HT1080 (cell line): Measurements from ENCODE around the gene CPA1. TPM values are rescaled to one million over a fixed set of nuclear protein-coding genes. Genes with fewer than 3 reads are reported as not detected.
"Not testable (repeated sequence)": the region's sequence is repeated elsewhere in the genome, so short reads cannot be mapped to it uniquely, and the experiment has no call there.

ENCODE experiments used
- DNase-seq: peaks from one replicate; pipeline ENCODE4 v3.0.0-alpha.2; 2015; ENCODE audit warnings: low read depth
- total RNA-seq: library from RNA; depleted of rRNA; stranded (reverse); fragments of >200 nt; shearing (Covaris generic); gene quantifications from 2 replicates; pipeline ENCODE4 v1.2.3, GENCODE V29; 2014

The CPA1 gene
- total RNA-seq, 1 experiment from 2014 or later, result not detected

DNA sequence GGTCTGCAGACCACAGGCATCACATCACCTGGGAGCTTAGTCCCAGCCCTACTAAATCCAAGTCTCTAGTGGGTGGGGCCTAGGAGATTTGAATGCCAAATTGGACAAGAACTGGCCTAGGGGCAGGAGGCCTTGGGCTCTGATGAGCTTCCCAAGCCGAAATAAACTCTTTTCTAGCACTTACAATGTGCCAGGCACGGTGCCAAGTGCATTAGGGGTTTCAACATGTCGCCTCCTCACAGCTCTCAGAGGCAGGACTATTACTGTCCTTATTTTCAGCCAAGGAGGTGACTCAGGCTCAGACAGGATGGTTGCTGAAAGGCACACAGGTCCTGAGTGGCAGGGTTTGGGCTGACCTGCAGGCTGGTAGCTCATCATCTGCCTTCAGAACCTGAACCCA lies 9.2 kb upstream of the CPA1 start:
- peak; percentile 26 for DNase-seq

DNA sequence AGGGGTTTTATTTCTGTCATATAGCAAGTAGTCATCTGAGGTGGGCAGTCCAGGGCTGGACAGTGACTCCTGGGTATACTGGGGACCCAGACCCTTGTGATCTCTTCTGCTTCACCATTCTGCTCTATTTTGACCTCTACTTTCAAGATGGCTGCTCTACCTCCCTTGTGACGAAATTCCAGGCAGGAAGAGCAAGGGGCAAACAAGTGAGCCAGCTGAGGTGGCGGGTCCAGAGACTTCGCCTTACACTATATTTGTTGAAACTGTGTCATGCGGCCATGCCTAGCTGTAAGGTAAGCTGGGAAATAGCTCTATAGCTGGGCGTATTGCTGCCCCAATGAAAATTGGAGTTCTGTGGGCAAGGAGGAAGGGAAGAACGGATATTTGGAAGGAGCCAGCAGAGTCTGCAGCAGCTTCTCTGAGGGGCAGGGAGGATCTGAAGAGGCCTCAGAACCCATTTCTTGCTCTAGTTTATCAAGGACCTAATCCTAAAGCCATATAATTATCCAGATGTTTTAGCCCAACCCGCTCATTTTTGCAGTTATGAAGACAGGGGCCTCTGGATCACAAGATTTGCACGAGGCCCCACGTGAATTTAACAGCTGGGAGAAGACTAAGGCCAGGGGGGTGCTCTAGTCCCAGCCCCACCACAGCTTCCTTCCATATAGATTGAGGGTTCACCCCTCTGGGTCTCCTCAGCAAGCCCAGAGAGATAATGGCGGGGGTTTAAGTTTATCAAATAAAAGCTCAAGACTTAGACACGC lies 7.7 kb upstream of the CPA1 start:
- DNase-seq, result no peak

DNA sequence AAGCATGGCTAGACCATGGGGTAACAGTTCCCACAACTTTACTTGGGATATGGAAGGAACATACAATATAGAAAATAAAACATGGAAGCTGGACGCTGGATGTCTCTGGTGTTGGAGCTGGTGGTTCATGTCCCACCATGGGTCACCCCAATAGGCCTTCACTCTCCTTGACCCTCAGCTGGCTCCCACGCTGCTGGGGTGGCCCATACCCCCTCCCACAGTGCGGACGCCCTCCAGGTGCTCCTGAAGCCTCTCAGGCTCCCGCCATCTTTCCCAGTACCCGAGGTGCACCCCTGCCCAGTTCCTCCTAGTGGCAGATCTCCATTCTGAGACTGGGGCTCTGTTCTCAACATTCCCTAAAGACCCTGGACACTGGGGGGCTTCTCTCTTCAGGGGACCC lies 5.8 kb upstream of the CPA1 start:
- DNase-seq, result no peak

DNA sequence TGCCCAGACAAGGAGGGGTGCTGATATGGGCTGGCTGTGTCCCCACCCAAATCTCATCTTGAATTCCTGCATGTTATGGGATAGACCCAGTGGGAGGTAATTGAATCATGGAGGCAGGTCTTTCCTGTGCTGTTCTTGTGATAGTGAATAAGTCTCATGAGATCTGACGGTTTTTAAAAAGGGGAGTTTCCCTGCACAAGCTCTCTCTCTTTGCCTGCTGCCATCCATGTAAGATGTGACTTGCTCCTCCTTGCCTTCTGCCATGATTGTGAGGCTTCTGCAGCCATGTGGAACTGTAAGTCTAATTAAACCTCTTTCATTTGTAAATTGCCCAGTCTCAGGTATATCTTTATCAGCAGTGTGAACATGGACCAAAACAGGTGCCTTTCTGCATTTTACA lies 3.8 kb upstream of the CPA1 start:
- DNase-seq, result not testable (repeated sequence)

DNA sequence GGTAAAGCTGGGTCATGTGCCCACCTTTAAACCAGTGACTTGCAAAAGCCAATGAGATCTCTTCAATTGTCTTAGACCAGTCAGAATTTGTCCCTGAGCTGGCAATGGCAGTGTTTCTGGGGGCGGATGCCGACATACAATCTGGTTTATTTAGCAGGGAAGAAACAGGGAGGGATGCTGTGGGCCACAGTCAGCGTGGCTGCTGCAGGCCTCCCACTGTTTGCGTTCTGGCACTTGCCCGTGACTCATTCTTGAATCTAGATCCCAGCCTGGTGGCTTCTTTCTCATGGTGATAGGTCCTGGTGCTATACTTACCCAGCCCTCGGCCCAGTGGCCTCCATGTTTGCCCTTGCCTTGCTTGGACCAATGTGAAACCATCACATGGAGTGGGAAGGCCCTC lies 3.1 kb upstream of the CPA1 start:
- peak; percentile 19 for DNase-seq

DNA sequence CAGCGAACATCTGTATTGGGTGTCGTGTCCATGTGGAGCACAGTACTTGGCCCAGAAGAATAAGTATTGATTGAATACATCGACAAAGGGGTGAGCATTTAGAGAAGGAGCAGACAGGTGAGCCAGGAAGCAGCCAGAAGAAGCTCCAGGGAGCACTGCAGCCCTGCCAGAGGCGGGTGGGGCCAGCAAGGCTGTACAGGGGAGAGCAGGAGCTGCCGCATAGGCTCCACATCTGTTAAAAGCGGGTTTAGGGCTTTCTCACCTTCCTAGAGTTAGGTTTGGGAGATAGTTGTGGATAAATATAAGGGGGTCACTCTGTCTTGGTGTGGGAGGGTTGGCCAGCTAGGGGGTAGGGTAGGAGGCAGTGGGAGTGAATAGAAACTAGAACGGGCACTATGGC lies 1.3 kb upstream of the CPA1 start:
- no peak for DNase-seq

DNA sequence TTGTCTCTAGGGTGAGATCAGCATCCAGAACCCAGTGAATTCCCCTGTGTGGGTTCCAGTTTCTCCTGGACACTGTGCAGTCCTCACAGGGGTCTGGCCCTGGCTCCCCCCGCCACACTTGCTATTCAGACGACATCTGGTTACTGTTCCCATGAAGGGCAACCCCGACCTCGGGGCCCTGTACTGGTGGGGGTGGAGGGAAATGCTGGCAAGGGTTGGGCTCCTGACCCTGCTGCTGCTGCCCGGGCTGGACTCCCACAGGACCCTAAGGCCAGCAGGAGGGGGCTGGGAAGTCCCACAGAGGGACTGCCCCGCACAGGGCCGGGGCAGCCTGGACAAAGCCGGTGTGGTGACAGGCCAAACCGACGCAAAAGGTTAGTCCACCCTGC lies 768 bp upstream of the CPA1 start:
- DNase-seq, result no peak

DNA sequence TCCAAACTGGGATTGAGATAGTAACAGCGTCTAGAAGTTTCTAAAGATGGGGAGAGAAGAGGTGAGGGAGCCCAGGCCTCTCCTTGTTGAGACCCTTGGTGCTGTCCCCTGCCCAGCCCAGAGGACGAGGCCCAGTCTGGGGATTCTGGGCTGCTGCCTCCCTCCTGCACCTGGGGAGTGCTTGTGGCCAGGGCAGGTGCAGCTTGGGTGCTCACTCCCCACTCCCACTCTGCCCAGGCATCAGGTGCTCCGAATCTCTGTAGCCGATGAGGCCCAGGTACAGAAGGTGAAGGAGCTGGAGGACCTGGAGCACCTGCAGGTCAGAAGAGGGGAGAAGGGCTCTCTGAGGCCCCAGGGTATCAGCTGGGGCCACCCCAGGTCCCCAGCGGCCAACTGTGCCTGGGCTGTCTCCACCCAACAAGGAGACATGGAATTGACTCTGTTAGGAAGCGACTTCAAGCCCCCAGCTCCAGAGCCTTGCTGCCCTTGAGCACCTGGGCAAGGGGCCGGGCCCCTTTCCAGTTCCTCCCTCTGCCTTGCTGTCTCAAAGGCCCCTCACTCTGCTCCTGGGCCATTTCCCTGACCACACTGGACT lies 664 bp downstream of the CPA1 start:
- DNase-seq, result no peak

DNA sequence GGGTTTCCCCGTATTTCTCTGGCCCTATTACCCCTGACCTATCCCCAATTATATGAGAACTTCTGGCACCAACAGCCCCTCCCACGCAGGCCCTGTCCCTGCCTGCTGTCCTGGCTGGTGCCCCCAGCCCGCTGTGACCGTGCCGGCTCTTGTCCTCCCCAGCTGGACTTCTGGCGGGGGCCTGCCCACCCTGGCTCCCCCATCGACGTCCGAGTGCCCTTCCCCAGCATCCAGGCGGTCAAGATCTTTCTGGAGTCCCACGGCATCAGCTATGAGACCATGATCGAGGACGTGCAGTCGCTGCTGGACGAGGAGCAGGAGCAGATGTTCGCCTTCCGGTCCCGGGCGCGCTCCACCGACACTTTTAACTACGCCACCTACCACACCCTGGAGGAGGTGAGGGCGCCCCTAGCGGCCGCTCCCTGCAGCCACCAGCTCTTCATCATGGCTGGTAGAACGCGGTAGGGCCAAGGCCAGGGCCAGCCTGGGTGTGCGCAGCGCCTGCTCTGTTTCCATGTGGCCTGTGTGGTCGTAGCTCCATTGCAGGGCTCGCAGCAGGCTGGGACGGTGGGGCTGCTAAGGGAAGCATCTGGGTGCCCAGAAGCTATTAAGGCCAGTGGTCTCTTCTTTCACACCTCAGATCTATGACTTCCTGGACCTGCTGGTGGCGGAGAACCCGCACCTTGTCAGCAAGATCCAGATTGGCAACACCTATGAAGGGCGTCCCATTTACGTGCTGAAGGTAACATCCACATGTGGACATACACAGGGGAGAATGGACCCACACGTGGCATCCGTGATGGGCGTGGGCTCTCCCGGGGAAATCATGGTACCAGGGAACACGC lies 1.4 kb downstream of the CPA1 start:
- no peak for DNase-seq

DNA sequence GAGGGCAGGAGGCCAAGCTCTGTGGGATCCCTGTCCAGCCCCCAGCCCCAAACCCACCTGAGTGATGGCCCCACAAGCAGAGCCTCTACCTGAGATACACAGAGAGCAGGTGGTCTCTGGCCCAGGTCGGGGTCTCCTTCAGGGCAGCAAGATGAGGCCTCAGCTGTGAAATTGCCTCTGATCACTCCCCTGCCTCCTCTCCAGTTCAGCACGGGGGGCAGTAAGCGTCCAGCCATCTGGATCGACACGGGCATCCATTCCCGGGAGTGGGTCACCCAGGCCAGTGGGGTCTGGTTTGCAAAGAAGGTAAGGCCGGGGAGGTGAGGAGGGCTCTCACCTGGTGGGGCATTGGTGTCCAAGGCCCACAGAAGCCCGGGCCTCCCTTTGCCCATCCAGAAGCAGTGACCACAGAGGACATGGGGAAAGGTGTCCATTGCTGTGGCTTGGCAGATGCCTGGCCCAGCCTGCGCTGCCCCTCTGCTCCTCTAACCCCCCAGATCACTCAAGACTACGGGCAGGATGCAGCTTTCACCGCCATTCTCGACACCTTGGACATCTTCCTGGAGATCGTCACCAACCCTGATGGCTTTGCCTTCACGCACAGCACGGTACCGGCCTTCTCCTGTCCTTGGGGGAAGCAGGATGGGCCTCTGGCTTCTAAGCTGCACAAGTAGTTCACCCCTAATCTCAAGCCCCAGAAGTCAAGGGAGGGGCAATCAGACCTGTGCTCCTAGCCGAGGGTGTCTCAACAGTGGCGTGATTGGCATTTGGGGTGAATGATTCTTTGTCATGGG lies 3.1 kb downstream of the CPA1 start:
- no peak for DNase-seq

DNA sequence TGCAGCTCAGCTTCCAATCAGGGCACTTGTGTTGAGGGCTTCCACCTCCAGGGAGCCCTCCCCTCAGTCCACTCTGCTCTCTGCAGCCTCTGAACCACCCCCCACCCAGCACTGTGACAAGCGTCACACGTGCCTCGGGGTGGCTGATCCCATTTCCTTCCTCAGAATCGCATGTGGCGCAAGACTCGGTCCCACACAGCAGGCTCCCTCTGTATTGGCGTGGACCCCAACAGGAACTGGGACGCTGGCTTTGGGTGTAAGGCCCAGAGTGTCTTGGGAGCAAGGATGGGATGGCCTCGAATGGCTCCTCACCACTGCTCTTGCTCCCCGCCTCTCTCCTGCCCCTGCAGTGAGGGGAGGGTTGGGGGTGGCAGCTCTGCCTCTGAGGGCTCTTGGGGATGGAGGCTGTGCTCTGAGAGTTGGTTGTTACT lies 4.1 kb downstream of the CPA1 start:
- DNase-seq, result no peak

DNA sequence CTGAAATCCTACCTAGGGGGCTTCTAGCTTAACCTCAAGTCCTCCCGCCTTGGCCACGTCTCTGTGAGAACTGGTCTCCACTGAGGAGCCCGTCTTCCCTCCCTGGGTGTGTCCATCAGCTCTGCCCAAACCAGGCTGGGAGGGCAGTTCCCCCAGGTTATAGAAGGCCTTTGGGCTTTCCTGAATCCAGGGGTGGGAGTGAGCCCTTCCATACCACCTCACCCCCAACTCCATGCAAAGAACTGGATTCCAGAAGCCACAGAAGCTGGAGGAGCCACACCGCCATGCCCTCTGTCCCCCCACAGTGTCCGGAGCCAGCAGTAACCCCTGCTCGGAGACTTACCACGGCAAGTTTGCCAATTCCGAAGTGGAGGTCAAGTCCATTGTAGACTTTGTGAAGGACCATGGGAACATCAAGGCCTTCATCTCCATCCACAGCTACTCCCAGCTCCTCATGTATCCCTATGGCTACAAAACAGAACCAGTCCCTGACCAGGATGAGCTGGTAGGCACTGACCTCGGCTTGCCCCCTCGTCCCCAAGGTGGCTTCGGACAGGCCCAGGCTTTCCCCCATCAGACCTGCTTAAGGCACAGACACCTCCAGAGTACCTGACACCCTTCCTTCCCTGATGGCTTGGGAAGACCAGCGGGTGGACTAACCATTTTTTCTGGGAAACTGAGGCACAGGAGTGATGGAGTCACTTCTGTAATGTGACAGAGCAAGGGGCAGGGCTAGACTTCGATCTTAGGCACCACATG lies 4.7 kb downstream of the CPA1 start:
- DNase-seq, result no peak

DNA sequence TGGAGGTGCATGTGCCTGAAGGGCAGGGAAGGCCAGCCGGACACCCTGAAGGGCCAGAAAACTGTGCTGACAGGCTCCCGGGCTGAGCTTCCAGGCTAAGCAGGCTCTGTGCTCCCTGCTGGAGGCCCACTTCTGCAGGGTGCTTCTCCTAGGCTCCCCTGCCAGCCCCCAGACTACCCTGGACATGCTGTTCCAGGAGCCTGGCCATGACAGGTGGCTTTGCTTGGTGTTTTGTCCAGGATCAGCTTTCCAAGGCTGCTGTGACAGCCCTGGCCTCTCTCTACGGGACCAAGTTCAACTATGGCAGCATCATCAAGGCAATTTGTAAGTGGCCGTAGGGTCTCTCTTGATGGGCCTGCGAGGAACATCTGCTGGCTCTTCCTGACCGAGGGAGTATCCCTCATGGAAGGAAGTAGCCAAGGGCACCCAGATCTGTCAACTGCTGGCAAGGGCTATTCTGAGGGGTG lies 5.3 kb downstream of the CPA1 start:
- DNase-seq, result no peak

DNA sequence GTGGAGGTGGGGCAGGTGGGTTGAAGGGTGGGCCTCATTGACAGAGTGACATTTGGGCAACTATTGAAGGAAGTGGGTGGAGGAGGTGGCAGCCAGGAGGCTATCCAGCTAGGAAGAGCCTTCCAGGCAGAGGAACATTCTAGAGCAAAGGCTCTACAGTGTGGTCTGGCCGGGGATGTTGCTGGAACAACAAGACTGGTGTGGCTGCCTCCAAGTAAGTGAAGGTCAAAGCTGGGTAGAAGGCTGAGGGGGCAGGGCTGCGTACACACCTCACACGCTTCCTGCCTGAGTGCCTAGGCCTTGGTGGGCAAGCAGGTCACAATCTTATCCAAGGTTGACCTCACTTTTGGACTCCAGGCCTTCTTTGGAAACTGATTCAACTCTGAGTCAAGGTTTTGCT lies 6.6 kb downstream of the CPA1 start:
- no peak for DNase-seq

DNA sequence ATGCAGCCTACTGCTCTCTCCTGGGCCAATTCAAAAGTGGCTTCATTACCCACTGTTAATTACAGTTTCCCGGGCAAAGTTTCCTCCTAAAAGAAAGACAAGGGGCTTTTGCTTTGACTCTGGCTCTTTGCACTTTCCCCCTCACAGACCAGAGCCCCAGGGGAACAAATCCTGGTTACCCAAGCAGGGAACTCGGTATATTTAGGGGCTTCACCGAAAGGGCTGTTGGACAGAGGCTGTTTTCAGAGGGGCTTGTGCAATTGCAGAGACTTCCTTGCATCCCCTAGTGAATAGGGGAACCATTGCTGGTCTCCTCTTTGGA lies 7.0 kb downstream of the CPA1 start:
- no peak for DNase-seq

DNA sequence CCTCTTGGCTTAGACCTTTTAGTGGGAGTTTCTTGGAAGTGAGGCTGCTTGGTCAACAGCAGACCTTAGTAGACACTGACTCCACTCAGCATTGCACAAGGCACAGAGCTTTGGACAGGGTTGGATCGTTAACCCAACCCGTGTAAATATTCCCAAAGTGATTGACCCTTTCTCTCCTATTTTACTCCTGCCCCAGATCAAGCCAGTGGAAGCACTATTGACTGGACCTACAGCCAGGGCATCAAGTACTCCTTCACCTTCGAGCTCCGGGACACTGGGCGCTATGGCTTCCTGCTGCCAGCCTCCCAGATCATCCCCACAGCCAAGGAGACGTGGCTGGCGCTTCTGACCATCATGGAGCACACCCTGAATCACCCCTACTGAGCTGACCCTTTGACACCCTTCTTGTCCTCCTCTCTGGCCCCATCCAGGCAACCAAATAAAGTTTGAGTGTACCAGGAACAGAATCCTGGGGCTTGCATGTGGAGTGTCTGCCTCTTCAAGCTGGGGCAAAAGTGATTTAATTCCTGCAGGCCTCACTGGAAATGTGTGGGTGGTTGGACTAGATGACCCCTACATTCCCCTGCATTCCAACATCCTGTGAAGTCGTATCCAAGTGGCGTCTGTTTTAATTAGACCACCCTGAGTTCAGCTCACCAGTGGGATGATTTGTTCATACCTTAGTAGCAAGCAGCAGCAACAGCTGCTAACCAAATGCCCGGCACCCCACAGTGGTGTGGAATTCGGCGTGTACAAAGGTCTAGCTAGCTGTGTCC lies 7.5 kb downstream of the CPA1 start:
- DNase-seq, result no peak

DNA sequence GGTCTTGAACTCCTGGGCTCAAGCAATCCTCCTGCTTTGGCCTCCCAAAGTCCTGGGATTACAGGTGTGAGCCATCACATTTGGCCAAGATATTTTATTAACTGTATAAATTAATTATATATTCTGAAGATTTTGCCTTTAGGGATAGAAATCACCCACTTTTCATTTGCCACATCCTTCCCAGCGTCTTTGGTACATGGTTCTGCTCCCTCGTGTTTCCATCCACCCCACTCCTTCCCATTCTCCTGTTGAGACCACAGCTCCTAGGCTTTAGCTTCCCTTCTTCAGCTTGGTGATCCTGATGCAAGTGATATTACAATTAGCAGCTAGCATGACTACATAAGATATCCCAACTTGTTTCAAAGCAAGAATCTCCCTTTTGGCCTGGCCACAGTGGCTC lies 8.4 kb downstream of the CPA1 start:
- DNase-seq, result no peak

DNA sequence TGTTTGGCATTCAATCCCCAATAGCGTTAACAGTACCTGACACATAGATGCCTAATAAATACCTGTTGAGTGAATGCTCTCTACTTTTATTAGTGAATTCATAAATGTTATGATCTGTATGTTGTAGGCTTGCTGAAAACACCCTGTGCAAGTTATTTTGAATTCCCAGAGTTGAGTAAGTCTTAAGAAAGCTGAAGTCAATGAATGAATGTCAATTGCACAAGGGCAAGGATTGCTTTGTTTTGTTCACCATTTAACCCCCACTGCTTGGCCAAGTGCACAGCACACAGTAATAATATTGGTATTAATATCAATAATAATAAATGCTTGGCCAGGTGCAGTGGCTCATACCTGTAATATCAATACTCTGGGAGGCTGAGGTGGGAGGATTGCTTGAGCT lies 10.2 kb downstream of the CPA1 start:
- no peak for DNase-seq

DNA sequence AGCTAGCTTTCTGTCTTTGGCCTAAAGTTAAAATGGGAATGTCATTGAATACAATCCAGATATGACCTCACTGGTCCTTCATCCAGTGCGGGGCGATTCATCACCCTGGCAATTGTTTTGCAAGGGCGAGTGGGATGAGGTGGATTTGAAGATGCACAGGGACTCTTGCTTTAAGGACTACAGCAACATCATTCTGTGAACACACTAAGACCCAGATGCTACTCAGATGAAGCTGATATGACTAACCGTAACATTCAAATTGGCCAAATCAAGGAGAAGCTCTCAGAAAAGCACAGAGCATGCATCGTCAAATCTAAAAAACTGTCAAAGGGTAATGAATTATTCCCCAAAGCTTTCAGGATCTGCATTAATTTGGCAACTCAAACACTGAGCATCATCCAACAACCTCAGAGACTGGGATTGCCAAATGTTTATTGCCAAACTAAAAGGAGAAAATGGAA lies 12.8 kb downstream of the CPA1 start:
- DNase-seq, result no peak

DNA sequence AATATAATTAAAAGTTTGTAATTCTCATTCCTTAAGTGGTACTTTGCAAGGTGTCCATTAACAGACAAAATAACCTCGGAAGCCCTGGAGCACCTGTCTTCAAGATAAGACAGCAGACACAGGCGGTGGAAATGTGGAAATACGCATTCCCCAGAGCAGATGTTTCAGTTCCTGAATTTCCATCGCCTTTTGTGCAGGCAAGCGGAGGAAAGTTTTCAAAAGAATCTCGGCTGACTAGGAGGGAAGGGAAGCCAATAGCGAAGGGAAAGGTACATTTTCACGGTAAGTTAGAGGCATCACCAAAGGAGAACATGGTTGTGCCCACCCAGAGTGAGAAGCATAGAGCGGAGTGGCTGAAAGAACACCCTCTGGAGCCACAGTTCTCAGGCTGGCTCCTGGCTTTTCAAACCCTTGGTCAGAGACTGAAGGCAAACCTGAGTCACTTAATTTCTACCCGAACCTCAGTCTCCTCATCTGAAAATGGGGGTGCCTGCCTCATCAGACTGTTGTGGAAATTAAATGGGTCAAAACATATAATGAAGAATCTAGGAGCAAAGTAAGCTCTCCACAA lies 13.6 kb downstream of the CPA1 start:
- no peak for DNase-seq
